B cell (primary cell): ENCODE measurements around the gene PPT2.

Experiments
- CTCF ChIP-seq: fragments of 200-600 bp; IDR thresholded peaks from one replicate; pipeline ENCODE4 v1.8.0; 2022; ENCODE audit warnings: antibody characterized with exemption, mild to moderate bottlenecking
- EZH2 ChIP-seq: IDR thresholded peaks from 2 replicates; pipeline ENCODE4 v1.6.1; 2012; ENCODE audit warnings: borderline replicate concordance, low read depth, mild to moderate bottlenecking, moderate library complexity, low read length; ENCODE audit not compliant: insufficient read depth, poor library complexity, severe bottlenecking

GRCh38 chr6:32114796-32115195 lies 39.1 kb upstream of the PPT2 start:
- TF ChIP-seq CTCF (no peak), EZH2 (no peak)
